SK-N-SH (cell line): ENCODE results near the gene C12orf57. TPM values are rescaled to one million over a fixed set of nuclear protein-coding genes. Genes with fewer than 3 reads are reported as not detected.

ENCODE experiments used
- CTCF ChIA-PET: fragments of 300-600, 350-600 bp; formaldehyde crosslinking; extraction: SDS; loops from one replicate; lab custom pipeline; 2021; lab: Yijun Ruan, JAX
- POLR2A ChIA-PET: fragments of 350-600 bp; sonication (Branson Sonifier 250); formaldehyde crosslinking; extraction: SDS; loops from one replicate; lab custom pipeline; 2020; ENCODE audit warnings: antibody characterized with exemption, inconsistent platforms; lab: Yijun Ruan, JAX
- DNase-seq: peaks from one replicate; pipeline ENCODE4 v3.0.0; 2012
- H2AFZ ChIP-seq: fragments of 200-600 bp; sonication (generic); 2 replicates; pipeline ENCODE4 v1.8.1; 2016; ENCODE audit warnings: antibody characterized with exemption, mild to moderate bottlenecking, low read depth
- H3F3A ChIP-seq: fragments of 200-600 bp; sonication (generic); replicated peaks from 2 replicates; pipeline ENCODE3; 2016; ENCODE audit warnings: antibody characterized with exemption, mild to moderate bottlenecking; ENCODE audit not compliant: insufficient read depth
- H3K27ac ChIP-seq, 2 experiments: fragments of 200-500 bp in 1 of 2; fragments of 200-600 bp in 1 of 2; sonication (Bioruptor generic) in 1 of 2; sonication (generic), shearing (Covaris generic) in 1 of 2; 2 replicates each; pipeline versions ENCODE4 v1.5.1 to v1.6.1; 2014 to 2016; ENCODE audit warnings: low read depth in 2 of 2, inconsistent platforms in 1 of 2, low read length in 1 of 2, mild to moderate bottlenecking in 1 of 2, mixed read lengths in 1 of 2
- H3K27me3 ChIP-seq: fragments of 200-600 bp; sonication (generic), shearing (Covaris generic); 2 replicates; pipeline ENCODE4 v1.6.1; 2016; ENCODE audit warnings: mixed run types; ENCODE audit not compliant: insufficient read depth
- H3K36me3 ChIP-seq, 2 experiments: fragments of 200-500 bp in 1 of 2; fragments of 200-600 bp in 1 of 2; sonication (Bioruptor generic) in 1 of 2; sonication (generic) in 1 of 2; replicated peaks in 1 of 2; 2 replicates each; pipeline versions ENCODE3 to v1.5.1; 2014 to 2016; ENCODE audit warnings: low read length in 1 of 2, mild to moderate bottlenecking in 1 of 2; ENCODE audit not compliant: insufficient read depth in 2 of 2, control insufficient read depth in 1 of 2
- H3K4me1 ChIP-seq, 2 experiments: fragments of 200-500 bp in 1 of 2; fragments of 200-600 bp in 1 of 2; sonication (Bioruptor generic) in 1 of 2; sonication (generic), shearing (Covaris generic) in 1 of 2; 2 replicates each; pipeline versions ENCODE4 v1.5.1 to v1.6.1; 2014 to 2016; ENCODE audit warnings: low read depth in 1 of 2, low read length in 1 of 2, mixed run types in 1 of 2; ENCODE audit not compliant: insufficient read depth in 2 of 2, control insufficient read depth in 1 of 2
- H3K4me2 ChIP-seq: fragments of 200-600 bp; sonication (generic), shearing (Covaris generic); 2 replicates; pipeline ENCODE4 v1.6.1; 2017; ENCODE audit warnings: mixed run types
- H3K4me3 ChIP-seq, 2 experiments: fragments of 200-500 bp in 1 of 2; fragments of 200-600 bp in 1 of 2; sonication (Bioruptor generic) in 1 of 2; sonication (generic), shearing (Covaris generic) in 1 of 2; 2 replicates each; pipeline versions ENCODE4 v1.5.1 to v1.8.1; 2014 to 2016; ENCODE audit warnings: low read depth in 2 of 2, inconsistent platforms in 1 of 2, low read length in 1 of 2, mild to moderate bottlenecking in 1 of 2, mixed read lengths in 1 of 2, moderate library complexity in 1 of 2
- H3K79me2 ChIP-seq: fragments of 200-600 bp; sonication (generic); 2 replicates; pipeline ENCODE4 v1.8.1; 2017; ENCODE audit warnings: mild to moderate bottlenecking; ENCODE audit not compliant: insufficient read depth
- H3K9ac ChIP-seq: fragments of 200-600 bp; sonication (generic); 2 replicates; pipeline ENCODE4 v1.6.1; 2017; ENCODE audit warnings: mixed run types
- H3K9me2 ChIP-seq: fragments of 200-600 bp; sonication (generic); 2 replicates; pipeline ENCODE4 v1.6.1; 2017; ENCODE audit warnings: mixed run types
- H3K9me3 ChIP-seq: fragments of 200-600 bp; sonication (generic); 2 replicates; pipeline ENCODE4 v1.6.1; 2017; ENCODE audit warnings: mixed run types, mild to moderate bottlenecking, moderate library complexity
- H4K20me1 ChIP-seq: fragments of 200-600 bp; sonication (generic); 2 replicates; pipeline ENCODE4 v1.6.1; 2017; ENCODE audit warnings: mild to moderate bottlenecking, mixed run types; ENCODE audit not compliant: insufficient read depth
- ELF1 ChIP-seq: IDR thresholded peaks from 2 replicates; pipeline ENCODE4 v1.4.0; 2012
- EP300 ChIP-seq, 2 experiments: IDR thresholded peaks; 2 replicates each; pipeline versions ENCODE4 v1.4.0 to v1.6.1; 2012; ENCODE audit warnings: borderline replicate concordance in 1 of 2, low read depth in 1 of 2, low read length in 1 of 2
- FOXM1 ChIP-seq: IDR thresholded peaks from 2 replicates; pipeline ENCODE4 v1.4.0; 2012; ENCODE audit warnings: low read depth, mild to moderate bottlenecking
- GABPA ChIP-seq: IDR thresholded peaks from 2 replicates; pipeline ENCODE4 v1.4.0; 2012; ENCODE audit warnings: low read depth, mild to moderate bottlenecking
- GATA2 ChIP-seq: sonication (generic); formaldehyde crosslinking; IDR thresholded peaks from 2 replicates; pipeline ENCODE4 v1.5.0; 2020; ENCODE audit warnings: mild to moderate bottlenecking, missing genetic modification reagents
- IRF3 ChIP-seq: fragments of 150-350 bp; IDR thresholded peaks from 2 replicates; pipeline ENCODE4 v1.6.1; 2016; ENCODE audit warnings: mild to moderate bottlenecking, low read depth, low read length
- JUND ChIP-seq: IDR thresholded peaks from 2 replicates; pipeline ENCODE4 v1.4.0; 2012
- MEF2A ChIP-seq: IDR thresholded peaks from 2 replicates; pipeline ENCODE4 v1.4.0; 2012; ENCODE audit warnings: low read depth, borderline replicate concordance
- RAD21 ChIP-seq: IDR thresholded peaks from 2 replicates; pipeline ENCODE4 v1.6.1; 2012; ENCODE audit warnings: mild to moderate bottlenecking, low read length
- RCOR1 ChIP-seq: fragments of 150-350 bp; IDR thresholded peaks from 2 replicates; pipeline ENCODE4 v1.6.1; 2017; ENCODE audit warnings: antibody characterized with exemption, low read length
- REST ChIP-seq: IDR thresholded peaks from 2 replicates; pipeline ENCODE4 v1.6.1; 2012; ENCODE audit warnings: mild to moderate bottlenecking, low read depth, low read length, moderate library complexity
- RFX5 ChIP-seq: IDR thresholded peaks from 2 replicates; pipeline ENCODE4 v1.6.1; 2012; ENCODE audit warnings: mild to moderate bottlenecking, improper control_type of control experiment, low read length
- RXRA ChIP-seq: IDR thresholded peaks from 2 replicates; pipeline ENCODE4 v1.4.0; 2012; ENCODE audit warnings: low read depth, mild to moderate bottlenecking, borderline replicate concordance
- SIN3A ChIP-seq: IDR thresholded peaks from 2 replicates; pipeline ENCODE4 v1.6.1; 2012; ENCODE audit warnings: low read depth, mild to moderate bottlenecking, low read length, moderate library complexity, borderline replicate concordance
- TAF1 ChIP-seq: IDR thresholded peaks from 2 replicates; pipeline ENCODE4 v1.6.1; 2012; ENCODE audit warnings: low read depth, mild to moderate bottlenecking, low read length, moderate library complexity, borderline replicate concordance
- TCF12 ChIP-seq: IDR thresholded peaks from 2 replicates; pipeline ENCODE4 v1.4.0; 2012
- TEAD4 ChIP-seq: IDR thresholded peaks from 2 replicates; pipeline ENCODE4 v1.4.0; 2012; ENCODE audit warnings: mild to moderate bottlenecking, borderline replicate concordance; ENCODE audit not compliant: insufficient read depth
- USF1 ChIP-seq: IDR thresholded peaks from 2 replicates; pipeline ENCODE4 v1.4.0; 2012; ENCODE audit warnings: low read depth, borderline replicate concordance
- WGBS: methylation state at CpG from one replicate; pipeline ENCODE4 v1.1.6; 2017; ENCODE audit warnings: low lambda C conversion rate; 5-methylcytosine and 5-hydroxymethylcytosine counted together
- polyA plus RNA-seq, 3 experiments: library from polyadenylated mRNA; depleted of rRNA; stranded (reverse); fragments of >200 nt; gene quantifications; 2 replicates each; pipeline ENCODE4 v1.2.3, GENCODE V29; 2012

C12orf57 gene
- polyA plus RNA-seq, 1 of the 3 experiments (the other 2 are of a cell fraction), result 659 TPM

GRCh38 chr12:6978188-6978587, 34.4 kb downstream of the C12orf57 start:
- no peak overlapping the region for H3K27ac ChIP-seq
- H3K9me3 ChIP-seq, result no peaks in the 10 kb centered on the region
- no peaks in the 10 kb centered on the region for H3K9me2 ChIP-seq
- H3K79me2 ChIP-seq, result peaks cover 6% of the 10 kb centered on the region; the same call in 1 of the 2 replicates
- CTCF ChIA-PET, result interaction anchor here (0.8 to 1.9 kb wide), 4 partner anchors 10 to 130 kb away, joined by 3 to 6 read pairs (median 4); partner anchors contain the start of gene C1R
- H4K20me1 ChIP-seq, result no peaks in the 10 kb centered on the region
- H3K27me3 ChIP-seq, result no peaks in the 10 kb centered on the region
- H3K4me2 ChIP-seq, result no peak overlapping the region
- TF ChIP-seq GATA2 (no peak), REST (no peak), EP300 (IDR thresholded peaks at IDR 0.05; ENCODE audit: borderline replicate concordance in 1 of 2, low read depth in 1 of 2, low read length in 1 of 2) (no peak), RCOR1 (no peak), TEAD4 (no peak), ELF1 (no peak), TAF1 (no peak), SIN3A (no peak), IRF3 (no peak), RFX5 (no peak), RAD21 (no peak), JUND (no peak), MEF2A (no peak), TCF12 (no peak), GABPA (no peak), USF1 (no peak), RXRA (no peak), FOXM1 (no peak)
- no peaks in the 10 kb centered on the region for H3F3A ChIP-seq
- H3K9ac ChIP-seq, result no peak overlapping the region
- peaks cover 49 to 77% of the 10 kb centered on the region in 2 experiments for H3K36me3 ChIP-seq
- 98% methylated on average over 5 of the region's 6 CpGs for WGBS
- POLR2A ChIA-PET, result interaction anchor here (0.5 kb wide), 1 partner anchor 9 kb away, joined by 3 read pairs; no protein-coding TSS in a partner anchor
- no peaks in the 10 kb centered on the region for H3K4me1 ChIP-seq
- H2AFZ ChIP-seq, result no peak overlapping the region
- H3K4me3 ChIP-seq, result no peak overlapping the region
- no peak for DNase-seq
